ENCODE data around the gene PPP5C.

PPP5C gene

DNA sequence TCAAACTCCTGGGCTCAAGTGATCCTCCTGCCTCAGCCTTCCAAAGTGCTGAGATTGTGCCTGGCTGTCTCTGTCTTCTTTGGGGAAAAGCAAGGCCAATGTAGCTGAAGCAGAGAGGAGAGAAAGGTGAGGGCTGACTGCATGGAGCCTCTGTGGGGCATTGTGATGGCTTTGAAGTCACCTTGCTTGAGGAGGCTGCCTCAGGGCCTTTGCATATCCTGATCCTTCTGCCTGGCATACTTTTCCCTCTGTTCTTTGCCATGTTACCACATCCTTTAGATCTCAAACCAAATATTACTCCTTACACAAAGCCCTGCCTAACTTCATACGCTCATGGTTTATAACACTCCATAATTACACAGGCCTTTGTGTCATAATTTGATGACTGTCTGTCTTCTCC is 9.4 kb upstream of the PPP5C start:
- FAIRE-seq (no peak), DNase-seq (ENCODE audit: insufficient read length, low spot score) (no peak)
- no peak for TF ChIP-seq CTCF (IDR thresholded peaks at IDR 0.05; ENCODE audit: insufficient read depth, missing control alignments)

DNA sequence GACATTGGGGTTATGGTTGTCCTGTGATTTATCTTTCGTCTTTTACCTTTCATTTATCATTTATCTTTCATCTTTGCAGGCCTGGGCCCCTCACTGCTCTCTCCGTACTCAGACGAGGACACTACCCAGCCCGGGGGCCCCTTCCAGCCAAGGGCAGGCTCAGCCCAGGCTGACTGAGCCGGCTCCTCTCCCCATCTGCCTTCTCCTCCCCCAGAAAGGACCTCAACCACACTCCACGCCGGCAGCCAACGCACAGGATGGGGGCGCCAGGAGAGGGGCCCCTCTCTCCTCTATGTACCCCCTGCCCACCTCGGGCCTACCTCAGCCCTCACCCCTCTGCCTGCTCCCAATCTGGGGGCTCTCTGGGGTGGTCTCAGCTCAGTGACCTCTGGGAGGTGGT is 7.4 kb upstream of the PPP5C start:
- no peak for TF ChIP-seq CTCF (IDR thresholded peaks at IDR 0.05; ENCODE audit: insufficient read depth, missing control alignments)
- no peak for FAIRE-seq
- no peak for DNase-seq (ENCODE audit: insufficient read length, low spot score)

- DNase-seq (ENCODE audit: insufficient read length, low spot score) (no peak), FAIRE-seq (no peak)
- no peak for TF ChIP-seq CTCF (IDR thresholded peaks at IDR 0.05; ENCODE audit: insufficient read depth, missing control alignments)
These were observed 6.7 kb upstream of the PPP5C start for GRCh38 chr19:46340051-46340659.

GRCh38 chr19:46341937-46342336 is 5.0 kb upstream of the PPP5C start:
- no peak for DNase-seq (ENCODE audit: insufficient read length, low spot score)
- no peak for FAIRE-seq
- no peak for TF ChIP-seq CTCF (IDR thresholded peaks at IDR 0.05; ENCODE audit: insufficient read depth, missing control alignments)

GRCh38 chr19:46344363-46344762 is 2.5 kb upstream of the PPP5C start:
- TF ChIP-seq CTCF (IDR thresholded peaks at IDR 0.05; ENCODE audit: insufficient read depth, missing control alignments) = no peak
- FAIRE-seq (no peak), DNase-seq (ENCODE audit: insufficient read length, low spot score) (no peak)

DNA sequence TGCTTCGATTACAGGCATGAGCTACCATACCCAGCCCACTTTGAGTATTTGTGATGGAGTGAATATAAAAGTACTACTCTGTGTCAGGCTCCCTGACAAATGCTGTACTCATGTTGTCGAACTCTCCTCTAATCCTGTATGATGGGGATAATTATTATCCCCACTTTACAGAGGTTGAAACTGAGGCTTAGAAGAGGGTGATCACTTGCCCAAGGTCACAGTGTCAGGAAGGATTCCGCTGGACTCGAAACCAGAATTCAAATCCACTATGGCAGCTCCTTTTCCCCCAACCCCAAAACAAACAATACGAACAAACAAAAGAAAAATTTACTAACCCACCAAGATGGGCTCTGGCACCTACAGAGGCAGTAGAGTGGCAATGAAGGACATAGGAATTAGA is 1.7 kb upstream of the PPP5C start:
- FAIRE-seq = no peak
- no peak for DNase-seq (ENCODE audit: insufficient read length, low spot score)
- no peak for TF ChIP-seq CTCF (IDR thresholded peaks at IDR 0.05; ENCODE audit: insufficient read depth, missing control alignments)

GRCh38 chr19:46347572-46347883 is 641 bp downstream of the PPP5C start:
- TF ChIP-seq CTCF (IDR thresholded peaks at IDR 0.05; ENCODE audit: insufficient read depth, missing control alignments) = no peak
- DNase-seq (ENCODE audit: insufficient read length, low spot score) (no peak), FAIRE-seq (no peak)
